HPDE6-E6E7 (cell line): ENCODE results near the gene AGK.
"Not testable (repeated sequence)": the region's sequence is repeated elsewhere in the genome, so short reads cannot be mapped to it uniquely, and the experiment has no call there.

ENCODE experiments used
- DNase-seq: peaks from one replicate; pipeline ENCODE4 v3.0.0; 2011; ENCODE audit warnings: missing footprints; ENCODE audit errors: extremely low spot score

Gene AGK

DNA sequence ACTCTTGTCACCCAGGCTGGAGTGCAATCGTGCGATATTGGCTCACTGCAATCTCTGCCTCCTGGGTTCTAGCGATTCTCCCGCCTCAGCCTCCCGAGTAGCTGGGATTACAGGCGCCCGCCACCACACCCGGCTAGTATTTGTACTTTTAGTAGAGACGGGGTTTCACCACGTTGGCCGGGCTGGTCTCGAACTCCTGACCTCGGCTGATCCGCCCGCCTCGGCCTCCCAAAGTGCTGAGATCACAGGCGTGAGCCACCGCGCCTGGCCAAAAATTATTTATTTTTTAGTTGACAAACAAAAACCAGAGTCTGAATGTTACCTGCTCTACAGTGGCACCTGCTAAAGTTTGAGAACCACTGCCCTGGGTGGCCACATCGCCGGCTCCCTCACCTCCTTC, 96.5 kb downstream of the AGK start:
- not testable (repeated sequence) for DNase-seq

DNA sequence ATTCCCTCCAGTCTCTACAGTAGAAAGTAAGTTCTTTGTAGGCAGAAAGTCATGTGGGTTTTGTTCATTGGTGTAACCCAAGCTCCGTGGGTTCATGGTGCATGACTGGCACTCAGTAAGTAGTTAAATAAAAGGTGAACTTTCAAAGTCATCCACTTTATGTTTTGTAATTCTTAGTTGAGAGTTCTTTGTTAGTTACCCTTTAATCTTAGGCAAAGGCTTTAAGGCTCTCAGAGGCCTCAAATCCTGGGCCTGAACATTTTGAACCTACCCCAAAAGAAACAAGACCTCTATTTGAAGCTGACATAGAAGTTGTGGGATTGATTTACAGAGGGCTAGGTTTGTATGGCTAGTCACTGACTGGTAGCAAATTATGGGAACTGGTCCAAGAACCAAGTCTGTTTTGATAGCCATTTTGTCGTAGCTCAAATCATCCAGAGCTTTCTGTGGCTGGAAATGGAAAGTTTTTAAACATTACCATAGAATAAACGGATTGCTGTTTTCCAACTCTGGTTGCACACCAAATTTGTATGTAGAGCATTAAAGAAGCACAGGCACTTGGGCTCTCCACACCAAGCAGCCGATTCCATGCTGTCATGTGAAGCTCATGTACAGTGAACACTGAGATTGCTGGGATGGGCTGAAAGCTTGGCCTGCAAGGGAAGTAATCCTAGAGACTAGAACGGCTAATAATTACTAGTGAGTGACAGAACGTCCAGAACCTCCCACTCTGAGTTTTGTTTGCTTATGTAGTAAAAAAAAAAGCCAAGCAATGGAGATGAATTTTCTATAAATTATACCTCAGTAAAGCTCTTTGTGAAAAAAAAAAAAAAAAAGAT, 97.3 kb downstream of the AGK start:
- no peak for DNase-seq

DNA sequence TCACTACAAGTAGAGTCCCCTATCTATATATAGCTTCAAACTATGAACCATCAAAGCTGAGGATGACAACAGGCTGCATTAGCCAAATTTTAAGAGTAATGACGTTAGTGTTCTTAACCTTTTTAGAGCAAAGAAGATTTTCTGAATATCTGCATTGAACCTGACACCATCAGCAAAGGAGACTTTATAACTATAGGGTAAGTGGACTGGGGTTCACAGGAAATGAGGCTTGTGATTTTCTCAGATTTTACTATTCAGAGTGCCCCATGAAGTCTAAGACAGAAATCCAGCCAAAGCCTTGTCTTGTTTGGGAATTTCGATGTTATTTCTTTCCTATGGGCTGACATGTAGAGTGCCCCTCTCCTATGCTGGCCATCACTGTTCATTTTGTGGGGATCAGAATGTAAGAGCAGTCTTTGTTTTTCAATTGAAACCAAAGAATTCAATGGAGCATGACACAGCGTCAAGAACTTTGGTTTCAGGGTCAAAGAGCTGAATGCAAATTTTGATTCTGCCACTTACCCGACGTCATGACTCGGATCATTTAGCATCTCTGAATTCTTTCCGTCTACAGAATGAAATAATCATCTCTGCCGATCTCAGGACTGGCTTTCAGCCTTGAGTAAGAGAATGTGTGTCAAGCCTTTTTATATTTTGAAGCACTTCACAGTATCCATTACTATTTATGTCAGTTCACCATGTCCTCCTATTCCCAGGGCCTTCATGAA, 98.1 kb downstream of the AGK start:
- no peak for DNase-seq

DNA sequence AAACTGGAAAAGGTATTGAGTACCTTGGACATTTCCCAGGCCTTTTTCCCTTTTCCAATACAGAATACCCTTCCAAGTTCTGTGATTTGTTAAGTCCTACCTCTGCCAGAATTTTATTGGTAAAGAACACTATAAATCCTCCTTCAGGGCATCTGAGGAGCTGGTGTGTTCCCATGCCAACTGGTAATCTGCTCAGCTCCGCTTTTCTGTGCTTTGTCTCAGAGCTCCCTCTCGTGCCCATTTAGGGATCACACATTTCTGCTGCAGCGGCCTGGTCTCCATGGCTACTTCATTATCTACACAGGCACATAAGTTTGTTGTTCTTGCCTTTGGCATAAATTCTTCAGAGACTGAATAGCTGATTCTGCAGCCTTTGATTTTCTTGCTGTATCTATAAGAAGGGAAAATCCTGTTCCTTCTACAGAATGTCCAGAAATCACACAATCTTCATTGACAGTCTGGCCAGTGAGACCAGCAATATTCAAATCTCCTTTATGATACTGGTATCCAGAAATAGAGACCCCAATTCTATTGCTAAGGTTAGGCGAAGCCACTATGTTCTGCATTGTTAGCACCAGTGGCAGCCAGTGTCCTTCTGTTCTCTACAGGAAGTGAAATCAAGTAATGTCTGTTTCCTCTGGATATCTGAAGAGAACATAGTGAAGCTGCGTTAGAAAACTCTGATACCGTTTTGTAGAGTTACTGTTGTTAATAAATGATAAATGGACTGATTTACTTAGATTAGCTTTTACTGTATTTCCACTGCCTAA, 98.8 kb downstream of the AGK start:
- peak; percentile 60 for DNase-seq

DNA sequence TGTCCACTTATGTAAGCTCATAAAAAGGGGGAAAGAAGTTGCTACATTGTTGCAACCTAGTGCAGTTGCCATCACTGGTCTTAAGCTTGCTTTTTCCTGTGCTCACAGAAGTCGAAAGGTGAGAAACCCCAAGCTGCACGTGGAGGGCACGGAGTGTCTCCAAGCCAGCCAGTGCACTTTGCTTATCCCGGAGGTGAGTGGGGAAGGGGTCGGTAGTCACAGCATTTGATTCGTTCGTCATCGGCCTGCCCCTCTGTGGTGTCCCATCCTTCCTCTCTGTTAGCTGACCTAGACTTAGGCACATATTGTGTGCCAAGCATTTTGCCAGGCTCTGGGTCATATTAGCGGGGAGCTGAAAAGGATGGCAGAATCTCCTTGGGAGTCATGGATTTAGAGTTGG, 100.2 kb downstream of the AGK start:
- no peak for DNase-seq

DNA sequence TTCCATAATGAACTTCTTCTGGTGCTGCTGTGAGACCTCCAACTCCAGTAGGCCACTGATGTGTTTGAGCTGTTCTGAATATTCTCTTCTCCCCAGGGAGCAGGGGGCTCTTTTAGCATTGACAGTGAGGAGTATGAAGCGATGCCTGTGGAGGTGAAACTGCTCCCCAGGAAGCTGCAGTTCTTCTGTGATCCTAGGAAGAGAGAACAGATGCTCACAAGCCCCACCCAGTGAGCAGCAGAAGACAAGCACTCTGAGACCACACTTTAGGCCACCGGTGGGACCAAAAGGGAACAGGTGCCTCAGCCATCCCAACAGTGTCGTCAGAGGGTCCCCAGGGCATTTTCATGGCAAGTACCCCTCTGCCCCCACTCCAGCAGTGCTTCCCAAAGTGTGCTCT, 101.5 kb downstream of the AGK start:
- no peak for DNase-seq

DNA sequence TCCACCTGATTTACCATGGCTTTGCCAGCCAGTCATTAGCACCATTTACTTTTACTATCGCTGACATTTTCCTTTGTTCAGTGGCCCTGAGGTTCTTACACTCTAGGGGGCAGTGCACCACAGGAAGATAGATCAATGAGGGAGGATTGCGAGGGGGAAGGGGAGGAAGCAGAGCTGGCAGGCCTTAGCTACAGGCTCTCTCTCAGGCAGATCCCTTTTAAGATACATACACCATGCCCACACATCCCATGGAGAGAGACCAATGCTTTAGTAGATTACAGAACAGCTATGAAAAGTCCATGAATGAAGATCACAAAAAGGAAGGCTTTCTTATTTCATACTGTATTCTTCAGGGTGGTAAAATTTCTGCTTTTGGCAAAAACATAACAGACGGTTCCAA, 103.3 kb downstream of the AGK start:
- peak; percentile 62 for DNase-seq

DNA sequence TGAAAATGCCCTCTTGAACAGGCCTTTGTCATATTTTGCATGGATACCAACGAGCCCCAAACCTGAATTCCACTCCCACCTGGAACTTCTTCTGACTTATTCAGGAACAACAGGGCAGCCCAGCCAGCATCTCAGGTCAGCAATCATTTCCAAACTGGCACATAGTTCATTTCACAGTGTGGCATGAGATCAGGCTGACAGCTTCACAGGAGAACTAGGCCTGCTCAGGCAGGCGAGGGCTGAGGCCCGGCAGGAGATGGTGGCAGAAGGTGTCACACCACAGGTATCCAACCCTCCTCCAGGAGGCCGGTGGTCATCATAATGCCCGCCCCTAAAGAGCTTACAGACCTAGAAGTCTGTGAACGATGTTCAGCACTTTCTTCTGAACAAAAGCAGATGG, 108.3 kb downstream of the AGK start:
- DNase-seq = no peak

DNA sequence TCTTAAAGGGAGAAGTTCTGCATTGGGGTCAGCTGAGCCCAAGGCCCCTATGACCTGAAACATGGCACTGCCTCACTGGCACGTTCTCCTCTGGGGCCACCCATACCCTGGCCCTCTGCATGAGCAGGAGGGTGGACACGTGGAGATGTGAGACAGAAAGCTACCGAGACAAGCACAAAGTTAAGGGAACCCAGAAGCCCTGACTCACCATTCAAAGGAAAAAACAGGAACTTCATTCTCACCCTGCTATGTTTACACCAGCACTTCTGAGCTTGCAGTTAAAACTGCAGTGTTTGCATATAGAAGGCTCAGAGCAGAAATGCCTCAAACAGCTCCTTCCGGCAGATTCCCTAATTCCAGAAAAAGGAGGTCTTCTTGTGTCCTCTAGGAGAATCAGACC, 109.0 kb downstream of the AGK start:
- DNase-seq = no peak

DNA sequence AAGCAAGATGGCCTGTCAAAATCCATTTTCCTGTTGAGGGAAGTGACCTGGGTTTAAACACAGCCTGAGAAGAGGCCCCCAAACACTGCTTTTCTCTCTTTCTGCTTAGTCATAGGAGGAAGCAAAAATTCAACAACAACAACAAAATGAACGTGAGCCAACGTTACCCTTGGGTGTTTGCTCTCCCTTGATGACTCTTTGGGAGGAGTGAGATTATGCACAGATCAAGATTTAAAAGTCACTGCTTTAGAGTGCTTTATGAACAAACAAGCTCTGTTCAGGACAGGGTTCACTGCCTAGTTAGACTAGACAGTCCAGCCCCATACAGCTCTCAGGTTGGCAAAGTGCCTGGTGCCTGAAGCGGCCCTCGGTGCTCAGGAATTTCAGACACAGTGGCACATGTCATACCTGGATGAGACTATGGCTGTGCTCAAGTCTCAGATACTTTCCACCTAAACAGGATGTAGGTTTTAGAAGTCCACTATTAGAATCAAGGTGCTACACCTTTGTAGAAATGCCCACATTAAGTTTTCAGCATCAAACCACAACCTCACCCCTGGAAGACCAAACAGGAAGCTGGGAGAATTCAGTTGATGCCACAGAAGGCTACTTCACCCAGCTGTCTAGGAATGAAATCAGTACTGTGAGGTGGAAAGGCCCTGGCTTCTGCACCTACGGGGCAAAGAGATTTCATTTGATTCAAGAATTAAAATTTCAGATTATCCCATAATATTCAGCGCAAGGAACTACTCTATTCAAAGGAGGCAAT, 112.1 kb downstream of the AGK start:
- DNase-seq = peak; percentile 23

DNA sequence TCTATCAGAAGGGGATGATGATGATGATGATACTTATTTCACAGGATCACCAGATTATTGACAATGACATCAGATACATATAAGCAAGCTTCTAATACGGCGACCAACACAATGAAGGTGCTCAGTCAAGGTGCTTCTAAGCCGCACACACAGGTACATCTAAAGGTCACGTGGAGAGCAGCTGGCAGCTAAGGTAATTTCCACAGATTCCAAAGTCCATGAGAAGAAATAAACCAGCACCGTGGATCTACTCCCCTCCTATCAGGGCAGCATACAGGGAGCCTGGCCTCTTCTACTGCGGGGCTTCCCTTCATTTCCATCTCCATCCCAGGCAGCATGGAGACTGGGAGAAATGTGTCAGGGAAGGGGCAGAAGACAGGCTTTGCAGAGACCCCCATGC, 113.2 kb downstream of the AGK start:
- no peak for DNase-seq

DNA sequence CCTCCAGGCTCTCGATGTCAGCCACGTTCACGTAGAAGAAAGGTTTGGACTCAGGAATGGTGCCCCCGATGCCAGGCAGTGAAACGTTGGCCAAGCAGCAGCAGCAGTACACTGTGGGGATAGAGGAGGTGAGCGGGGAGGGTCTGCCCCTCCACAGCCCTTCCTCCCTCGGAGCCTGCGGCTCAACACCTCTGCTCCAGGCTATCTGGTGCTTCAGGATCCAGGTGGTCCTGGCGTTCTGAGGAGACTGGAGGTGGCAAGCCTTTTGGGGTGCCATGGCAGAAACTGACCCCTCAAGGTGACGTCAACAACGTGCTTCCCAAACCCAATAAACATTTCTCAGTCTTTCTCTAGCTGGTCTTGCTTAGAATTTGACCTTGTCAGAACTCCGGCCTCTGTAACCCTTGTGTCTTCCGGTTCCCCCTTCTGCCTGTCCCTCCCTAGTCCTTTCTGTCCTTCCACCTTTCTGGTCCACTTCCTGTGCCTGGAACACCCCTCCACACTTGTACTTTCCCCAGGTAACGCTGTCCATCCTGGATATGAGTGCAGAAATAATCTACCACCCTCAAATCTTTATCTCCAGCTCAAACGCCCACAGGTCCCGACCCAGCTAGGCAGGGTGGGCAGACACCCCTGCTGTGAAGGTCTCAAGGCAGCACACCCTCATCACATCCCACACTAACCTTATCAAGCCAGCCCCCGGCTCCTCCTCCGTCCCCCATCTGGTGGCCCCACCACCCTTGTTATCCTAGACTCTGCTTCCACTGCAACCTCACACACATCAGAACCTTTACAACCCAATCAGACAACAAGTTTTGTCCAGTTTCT, 114.2 kb downstream of the AGK start:
- DNase-seq = no peak

DNA sequence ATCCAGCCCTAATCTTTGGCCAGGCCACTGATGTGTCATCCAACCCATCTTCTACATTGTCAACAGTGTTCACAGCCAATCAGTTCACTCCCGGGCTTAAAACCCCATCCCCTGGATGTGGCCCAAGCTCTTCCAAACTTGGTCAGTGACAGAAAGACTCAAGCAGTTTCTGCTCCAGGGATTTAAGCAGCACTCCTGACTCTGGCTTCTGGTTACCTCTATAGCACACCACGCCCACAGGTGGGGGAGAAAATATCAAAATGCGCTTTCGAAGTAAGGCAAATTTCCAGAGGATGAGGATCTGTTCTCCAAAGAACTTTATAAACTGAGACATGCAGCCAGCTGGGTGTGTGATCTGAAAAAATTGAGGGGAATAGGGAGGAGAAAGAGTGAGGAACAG, 114.9 kb downstream of the AGK start:
- DNase-seq = no peak

DNA sequence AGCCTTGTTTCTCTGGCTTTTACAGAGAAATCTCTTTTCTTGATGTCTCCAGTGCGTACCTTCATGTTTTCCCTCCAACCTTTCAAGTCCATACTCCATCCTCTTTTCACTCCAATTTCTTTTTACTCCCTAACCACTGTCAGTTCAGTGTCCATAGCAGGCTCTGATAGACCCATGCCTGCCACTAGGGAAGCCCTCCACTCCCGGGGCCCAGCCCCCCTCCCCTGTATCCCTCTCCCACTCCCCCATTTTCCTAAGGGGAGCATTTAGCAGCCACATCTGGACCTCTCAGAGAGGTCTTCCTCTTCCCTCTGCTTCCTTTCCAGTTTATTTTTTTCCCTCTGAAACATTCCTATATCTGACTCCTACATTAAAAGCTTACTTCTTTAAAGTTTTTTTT, 117.6 kb downstream of the AGK start:
- no peak for DNase-seq

DNA sequence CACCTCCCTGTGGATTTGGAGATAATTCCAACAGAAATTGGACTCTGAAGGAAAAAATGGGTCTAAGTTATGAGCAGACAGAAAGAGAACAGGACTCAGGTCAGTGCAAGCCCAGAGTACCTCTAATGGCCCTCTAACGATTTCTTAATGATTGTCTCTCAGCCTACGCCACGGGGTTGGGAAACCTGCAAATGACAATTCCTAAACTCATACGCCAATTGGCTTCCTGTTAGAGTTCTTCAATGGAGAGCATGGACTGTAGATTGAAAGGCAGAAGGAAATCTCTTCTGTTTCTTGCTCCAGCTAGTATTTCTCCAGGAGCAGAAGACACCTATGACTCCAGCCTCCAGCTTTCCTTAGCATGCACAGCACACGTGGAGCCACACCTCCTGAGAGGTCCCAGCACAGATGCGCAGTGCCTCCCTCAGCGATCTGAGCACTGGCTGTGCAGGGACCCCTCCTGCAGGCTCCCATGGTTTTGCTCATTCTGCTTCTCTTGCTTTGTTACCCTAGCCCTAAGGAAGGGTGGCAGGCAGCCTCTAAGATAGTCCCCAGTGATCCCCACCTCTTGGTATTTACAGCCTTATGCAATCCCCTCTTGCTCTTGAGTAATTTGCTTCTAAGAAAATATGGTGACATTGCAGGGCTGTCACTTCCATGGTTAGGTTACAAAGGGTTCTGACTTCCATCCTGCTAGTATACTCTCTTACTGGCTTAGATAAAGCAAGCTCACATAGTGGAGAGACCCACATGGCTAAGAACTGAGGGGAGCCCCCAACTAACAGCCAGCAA, 120.7 kb downstream of the AGK start:
- DNase-seq = no peak

DNA sequence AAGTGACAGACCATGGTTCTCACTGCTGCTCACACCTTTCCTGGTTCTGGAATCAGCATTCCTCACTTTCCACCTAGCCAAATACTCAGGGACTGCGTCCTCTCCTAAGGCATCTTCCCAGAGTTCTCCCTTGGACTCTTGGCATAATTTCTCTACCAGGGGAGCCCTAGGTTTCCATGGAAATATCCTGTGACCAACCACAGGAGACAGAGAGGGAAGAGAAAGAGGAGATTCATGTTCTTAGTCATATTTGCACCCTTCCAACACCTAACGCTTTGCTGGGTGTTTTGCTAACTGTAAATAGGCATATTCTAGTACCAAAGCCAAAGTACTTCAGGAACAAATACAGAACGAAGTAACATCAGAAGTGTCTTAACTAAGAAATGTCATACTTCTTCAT, 122.1 kb downstream of the AGK start:
- no peak for DNase-seq

DNA sequence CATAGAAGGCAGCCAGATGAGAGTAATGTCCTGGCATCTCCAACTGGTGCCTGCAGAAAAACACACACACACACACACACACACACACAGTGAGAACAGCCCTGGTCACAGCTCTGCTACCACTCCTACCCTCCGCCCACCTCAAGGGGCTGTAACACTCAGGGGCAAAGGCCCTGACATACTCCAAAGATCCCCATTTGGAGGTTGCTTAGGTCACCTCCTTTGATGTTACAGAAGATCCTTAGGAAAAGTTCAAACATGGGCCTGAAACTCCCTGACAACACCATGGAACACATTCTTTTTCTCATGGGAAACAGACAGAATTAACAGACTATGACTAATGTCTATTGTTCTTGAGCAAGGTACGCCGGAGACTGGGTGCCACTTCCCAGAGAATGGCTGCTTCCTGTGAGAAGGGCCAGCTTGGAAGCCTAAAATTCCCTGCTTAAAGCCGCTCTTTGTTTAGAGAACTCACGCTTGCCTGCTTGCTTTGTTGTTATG, 123.0 kb downstream of the AGK start:
- peak; percentile 76 for DNase-seq

DNA sequence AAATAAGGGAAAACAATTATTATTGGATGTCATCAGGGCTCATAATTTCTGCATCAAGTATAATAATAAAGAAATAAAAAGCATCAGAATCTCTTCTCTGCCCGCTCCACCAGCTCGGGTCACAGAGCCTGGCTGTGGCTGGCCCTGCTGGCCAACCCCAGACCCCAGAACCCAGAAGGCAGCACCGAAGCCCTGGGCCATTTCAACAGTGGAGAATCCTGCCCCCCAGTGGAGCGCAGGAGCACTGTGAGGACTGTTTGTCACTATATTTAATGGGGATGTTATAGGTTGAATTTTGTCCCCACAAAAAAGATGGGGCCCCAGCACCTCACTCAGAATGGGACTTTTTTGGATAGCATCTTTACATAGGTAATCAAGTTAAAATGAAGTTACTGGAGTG, 123.5 kb downstream of the AGK start:
- no peak for DNase-seq

DNA sequence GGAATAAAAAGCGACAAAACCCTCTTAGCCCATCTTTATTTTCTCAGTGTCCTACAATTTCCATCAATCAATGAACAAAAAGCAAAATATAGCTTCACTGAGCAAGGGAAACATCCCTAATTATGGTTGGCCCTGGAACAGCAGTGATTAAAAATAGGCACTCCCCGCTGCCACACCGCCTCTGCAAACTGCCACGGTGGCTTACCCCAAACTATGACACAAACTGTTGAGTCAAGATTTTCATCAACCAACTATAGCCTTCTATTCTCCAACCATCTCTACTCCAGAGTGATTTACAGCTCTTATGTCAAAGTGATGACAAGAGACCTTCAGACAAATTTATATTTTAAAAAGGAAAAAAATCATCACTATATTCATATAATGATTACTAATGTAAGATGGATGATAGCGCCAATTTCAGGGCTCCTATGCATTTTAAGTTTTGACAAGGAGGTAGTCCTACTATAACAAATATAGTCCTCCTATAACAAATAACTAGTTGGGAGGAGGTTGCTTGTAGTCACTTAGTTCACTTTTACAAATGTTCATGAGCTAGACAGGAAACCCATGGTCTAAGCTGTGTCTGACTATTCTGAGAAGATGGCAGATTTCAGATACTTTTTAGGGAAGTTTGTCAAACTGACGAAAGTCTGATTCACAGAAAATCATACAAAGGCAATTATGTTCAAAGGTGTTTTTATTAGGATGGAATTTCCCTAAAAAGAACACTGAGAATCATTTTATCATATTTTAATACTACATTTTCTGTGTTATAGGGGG, 124.4 kb downstream of the AGK start:
- no peak for DNase-seq
